Sigmoid colon (tissue), 4 donors: ENCODE results near the gene CYB5R4.

Source experiments
- CTCF ChIP-seq, 4 experiments: fragments of 450-650 bp in 3 of 4; fragments of 200-600 bp in 1 of 4; IDR thresholded peaks; one replicate each; pipeline ENCODE4 v1.5.1; 2016 to 2019; ENCODE audit warnings: antibody characterized with exemption in 4 of 4, mild to moderate bottlenecking in 3 of 4, moderate library complexity in 2 of 4
- EP300 ChIP-seq, 4 donors: sonication (generic); formaldehyde crosslinking; IDR thresholded peaks; one replicate each; pipeline ENCODE4 v1.6.1; 2017; ENCODE audit warnings: antibody characterized with exemption in 4 of 4
- POLR2A ChIP-seq, 2 donors: fragments of 450-650 bp; IDR thresholded peaks; one replicate each; pipeline ENCODE4 v1.6.1; 2016; ENCODE audit warnings: antibody characterized with exemption in 2 of 2, mild to moderate bottlenecking in 2 of 2, moderate library complexity in 2 of 2
- POLR2AphosphoS5 ChIP-seq, 4 donors: sonication (generic); formaldehyde crosslinking; IDR thresholded peaks; one replicate each; pipeline ENCODE4 v1.6.1; 2017; ENCODE audit warnings: antibody characterized with exemption in 4 of 4

- TF ChIP-seq EP300 (IDR thresholded peaks at IDR 0.05) (no peak), CTCF (IDR thresholded peaks at IDR 0.05) (no peak), POLR2AphosphoS5 (IDR thresholded peaks at IDR 0.05) (no peak), POLR2A (IDR thresholded peaks at IDR 0.05) (no peak)
Observed at GRCh38 chr6:83827050-83827449, 32.4 kb upstream of the CYB5R4 start.
